Activated B cell treated with CpG ODN at 0.5 μM for 24 hours (primary cell): ENCODE results near the gene ST8SIA2. TPM values are rescaled to one million over a fixed set of nuclear protein-coding genes. Genes with fewer than 3 reads are reported as not detected.

Experiments
- ATAC-seq: fragments of 200-7000 bp; cut with Tn5 transposase; one replicate; pipeline ENCODE4 v1.10.0; 2021; ENCODE audit warnings: low read depth, mild to moderate bottlenecking, moderate library complexity
- CTCF ChIA-PET: fragments of 350-600 bp; sonication (Branson Sonifier 250); formaldehyde crosslinking; loops from one replicate; lab custom pipeline; 2021; ENCODE audit warnings: antibody characterized with exemption; lab: Charles Lee
- POLR2A ChIA-PET: fragments of 350-600 bp; sonication (Branson Sonifier 250); formaldehyde crosslinking; loops from one replicate; lab custom pipeline; 2021; ENCODE audit warnings: antibody characterized with exemption; lab: Charles Lee
- DNase-seq: peaks from one replicate; pipeline ENCODE4 v3.0.0; 2022
- H3K27ac Mint-ChIP-seq: one replicate; pipeline ENCODE4 v1.8.0; 2020; ENCODE audit warnings: mixed read lengths
- H3K27me3 Mint-ChIP-seq: one replicate; pipeline ENCODE4 v1.8.0; 2021; ENCODE audit warnings: mixed read lengths
- H3K36me3 Mint-ChIP-seq: one replicate; pipeline ENCODE4 v1.8.0; 2021; ENCODE audit warnings: low read depth, mixed read lengths
- H3K4me1 Mint-ChIP-seq: one replicate; pipeline ENCODE4 v1.8.0; 2021; ENCODE audit warnings: mixed read lengths
- H3K4me3 Mint-ChIP-seq: one replicate; pipeline ENCODE4 v1.8.0; 2020; ENCODE audit warnings: mild to moderate bottlenecking, mixed read lengths
- H3K9me3 Mint-ChIP-seq: one replicate; pipeline ENCODE4 v1.8.0; 2020; ENCODE audit warnings: mixed read lengths
- CTCF ChIP-seq: fragments of 200-600 bp; IDR thresholded peaks from one replicate; pipeline ENCODE4 v1.8.0; 2022; ENCODE audit warnings: antibody characterized with exemption, mild to moderate bottlenecking
- intact Hi-C: fragments of 100-400 bp; cut with micrococcal nuclease; formaldehyde crosslinking; loops from one replicate; pipeline ENCODE4 v1.15.1; 2024
- total RNA-seq: library from RNA; stranded (reverse); gene quantifications from 2 replicates; pipeline ENCODE4 v1.2.3, GENCODE V29; 2022

ST8SIA2 gene
- total RNA-seq, 1 donor from 2014 or later: not detected

- TF ChIP-seq CTCF: no peak
- POLR2A ChIA-PET: no interaction called here
- CTCF ChIA-PET: no interaction called here
- ATAC-seq (no peak), DNase-seq (no peak)
- H3K36me3 Mint-ChIP-seq: no peaks in the 10 kb centered on the region
- H3K4me1 Mint-ChIP-seq: no peaks in the 10 kb centered on the region
- H3K27ac Mint-ChIP-seq: no peak overlapping the region
- no peak overlapping the region for H3K4me3 Mint-ChIP-seq
- H3K9me3 Mint-ChIP-seq: peaks cover 7% of the 10 kb centered on the region
- H3K27me3 Mint-ChIP-seq: peaks cover 5% of the 10 kb centered on the region
- intact Hi-C loops: no loop called here
Measured at GRCh38 chr15:92506506-92506905, 112.8 kb downstream of the ST8SIA2 start.

GRCh38 chr15:92510163-92510882, 116.6 kb downstream of the ST8SIA2 start:
- no peak for DNase-seq
- H3K27ac Mint-ChIP-seq: no peak overlapping the region
- CTCF ChIA-PET: no interaction called here
- H3K9me3 Mint-ChIP-seq: peaks cover 7% of the 10 kb centered on the region
- intact Hi-C loops: no loop called here
- no peaks in the 10 kb centered on the region for H3K4me1 Mint-ChIP-seq
- H3K36me3 Mint-ChIP-seq: no peaks in the 10 kb centered on the region
- TF ChIP-seq CTCF: no peak
- no peaks in the 10 kb centered on the region for H3K27me3 Mint-ChIP-seq
- no peak overlapping the region for H3K4me3 Mint-ChIP-seq
- POLR2A ChIA-PET: no interaction called here
- ATAC-seq: no peak
